Smooth muscle cell (in vitro differentiated cells): ENCODE measurements around the gene BLACAT1. TPM values are rescaled to one million over a fixed set of nuclear protein-coding genes. Genes with fewer than 3 reads are reported as not detected.

Experiments used
- DNase-seq: peaks from one replicate; lab custom pipeline; 2025; ENCODE audit not compliant: unreplicated experiment; lab: John Stamatoyannopoulos, UW
- H2AFZ ChIP-seq: fragments of 200-600 bp; sonication (generic); 2 replicates; pipeline ENCODE4 v1.6.0; 2016; ENCODE audit warnings: antibody characterized with exemption, low read depth, mild to moderate bottlenecking
- H3F3A ChIP-seq: fragments of 200-600 bp; sonication (generic); 2 replicates; pipeline ENCODE4 v1.6.0; 2017; ENCODE audit warnings: antibody characterized with exemption, low read depth
- H3K27ac ChIP-seq: fragments of 200-600 bp; sonication (generic); 2 replicates; pipeline ENCODE4 v1.5.1; 2016; ENCODE audit warnings: low read depth, mild to moderate bottlenecking
- H3K27me3 ChIP-seq: fragments of 200-600 bp; sonication (generic); 2 replicates; pipeline ENCODE4 v1.6.1; 2016; ENCODE audit warnings: low read depth, mild to moderate bottlenecking
- H3K36me3 ChIP-seq: fragments of 200-600 bp; sonication (generic); 2 replicates; pipeline ENCODE4 v1.5.1; 2016; ENCODE audit warnings: low read depth
- H3K4me1 ChIP-seq: fragments of 200-600 bp; sonication (generic); 2 replicates; pipeline ENCODE4 v1.5.1; 2016; ENCODE audit warnings: low read depth
- H3K4me2 ChIP-seq: fragments of 200-600 bp; sonication (generic); 2 replicates; pipeline ENCODE4 v1.6.0; 2016; ENCODE audit warnings: mild to moderate bottlenecking
- H3K4me3 ChIP-seq: fragments of 200-600 bp; sonication (generic); 2 replicates; pipeline ENCODE4 v1.5.1; 2016; ENCODE audit warnings: mild to moderate bottlenecking
- H3K79me2 ChIP-seq: fragments of 200-600 bp; sonication (generic); 2 replicates; pipeline ENCODE4 v1.6.0; 2016; ENCODE audit warnings: low read depth, mild to moderate bottlenecking
- H3K9ac ChIP-seq: fragments of 200-600 bp; sonication (generic); 2 replicates; pipeline ENCODE4 v1.6.0; 2016; ENCODE audit warnings: low read depth
- H3K9me3 ChIP-seq: fragments of 200-600 bp; sonication (generic); replicated peaks from 2 replicates; pipeline ENCODE4 v1.5.1; 2016; ENCODE audit warnings: low read depth
- H4K20me1 ChIP-seq: fragments of 200-600 bp; sonication (generic); 2 replicates; pipeline ENCODE4 v1.6.0; 2016; ENCODE audit warnings: low read depth
- CTCF ChIP-seq: fragments of 200-600 bp; sonication (generic); IDR thresholded peaks from 2 replicates; pipeline ENCODE4 v1.5.1; 2017; ENCODE audit warnings: borderline replicate concordance, mild to moderate bottlenecking, antibody characterized with exemption; ENCODE audit not compliant: insufficient read depth, poor library complexity, severe bottlenecking
- WGBS: methylation state at CpG from one replicate; pipeline ENCODE4 v1.1.7; 2016; ENCODE audit warnings: low lambda C conversion rate; 5-methylcytosine and 5-hydroxymethylcytosine counted together
- polyA plus RNA-seq: library from polyadenylated mRNA; unstranded; fragments of >200 nt; fragmentation: Nextera tagmentation; extraction: Ambion mirVana; gene quantifications from 2 replicates; pipeline ENCODE4 v1.2.1, GENCODE V29; 2016
- total RNA-seq: library from RNA; depleted of rRNA; stranded (reverse); fragments of >200 nt; gene quantifications from 2 replicates; pipeline ENCODE4 v1.2.3, GENCODE V29; 2014

BLACAT1 gene
- total and polyA plus RNA-seq, 2 experiments from 2014 or later, result 0.72 to 3.9 TPM

GRCh38 chr1:205499789-205500188 is 43.9 kb upstream of the BLACAT1 start:
- DNase-seq, result no peak
- Histone ChIP-seq H3K9ac (no peak overlapping the region), H3K4me1 (no peaks in the 10 kb centered on the region), H3K4me2 (no peak overlapping the region), H3K4me3 (no peak overlapping the region), H3K27ac (no peak overlapping the region), H3K27me3 (no peaks in the 10 kb centered on the region), H4K20me1 (no peaks in the 10 kb centered on the region), H3K9me3 (no peaks in the 10 kb centered on the region), H3K36me3 (no peaks in the 10 kb centered on the region), H3F3A (no peaks in the 10 kb centered on the region), H2AFZ (no peak overlapping the region), H3K79me2 (no peaks in the 10 kb centered on the region)
- no peak for TF ChIP-seq CTCF
- 61% methylated on average over 3 of the region's 3 CpGs for WGBS

GRCh38 chr1:205497351-205497750 is 41.5 kb upstream of the BLACAT1 start:
- no peaks in the 10 kb centered on the region for H3F3A ChIP-seq
- no peaks in the 10 kb centered on the region for H3K79me2 ChIP-seq
- H3K36me3 ChIP-seq, result no peaks in the 10 kb centered on the region
- no peak overlapping the region for H3K4me2 ChIP-seq
- H4K20me1 ChIP-seq, result no peaks in the 10 kb centered on the region
- H3K4me1 ChIP-seq, result peaks cover 6% of the 10 kb centered on the region
- no peak for TF ChIP-seq CTCF
- H3K9me3 ChIP-seq, result no peaks in the 10 kb centered on the region
- H3K27me3 ChIP-seq, result no peaks in the 10 kb centered on the region
- H3K9ac ChIP-seq, result no peak overlapping the region
- H3K27ac ChIP-seq, result no peak overlapping the region
- no peak overlapping the region for H3K4me3 ChIP-seq
- no peak for DNase-seq
- H2AFZ ChIP-seq, result no peak overlapping the region
- 92% methylated on average over 7 of the region's 7 CpGs for WGBS

GRCh38 chr1:205496661-205497060 is 40.8 kb upstream of the BLACAT1 start:
- no peaks in the 10 kb centered on the region for H3K36me3 ChIP-seq
- H3K9ac ChIP-seq, result no peak overlapping the region
- H4K20me1 ChIP-seq, result no peaks in the 10 kb centered on the region
- H3K9me3 ChIP-seq, result no peaks in the 10 kb centered on the region
- H3K4me2 ChIP-seq, result no peak overlapping the region
- no peak overlapping the region for H3K4me3 ChIP-seq
- no peak for DNase-seq
- H3K79me2 ChIP-seq, result no peaks in the 10 kb centered on the region
- TF ChIP-seq CTCF, result no peak
- H3K27ac ChIP-seq, result no peak overlapping the region
- no peak overlapping the region for H2AFZ ChIP-seq
- H3K4me1 ChIP-seq, result peaks cover 13% of the 10 kb centered on the region
- no peaks in the 10 kb centered on the region for H3F3A ChIP-seq
- WGBS, result 65% methylated on average over 1 of the region's 1 CpG
- no peaks in the 10 kb centered on the region for H3K27me3 ChIP-seq

GRCh38 chr1:205495237-205495823 is 39.5 kb upstream of the BLACAT1 start:
- H3K4me1 ChIP-seq, result peaks cover 13% of the 10 kb centered on the region

More at GRCh38 chr1:205495237-205495823, 39.5 kb upstream of the BLACAT1 start:
- H4K20me1 ChIP-seq, result no peaks in the 10 kb centered on the region
- no peak overlapping the region for H3K4me3 ChIP-seq
- H2AFZ ChIP-seq, result no peak overlapping the region
- H3K79me2 ChIP-seq, result no peaks in the 10 kb centered on the region
- no peak overlapping the region for H3K27ac ChIP-seq
- no peak for TF ChIP-seq CTCF
- no peaks in the 10 kb centered on the region for H3K36me3 ChIP-seq
- no peaks in the 10 kb centered on the region for H3K27me3 ChIP-seq
- H3K9ac ChIP-seq, result no peak overlapping the region
- H3K4me2 ChIP-seq, result no peak overlapping the region
- no peaks in the 10 kb centered on the region for H3K9me3 ChIP-seq
- WGBS, result 26% methylated on average over 9 of the region's 9 CpGs
- no peaks in the 10 kb centered on the region for H3F3A ChIP-seq
- DNase-seq, result no peak
